Activated CD8-positive, alpha-beta memory T cell treated with anti-CD3 and anti-CD28 coated beads, Interleukin-2, amount 50 U/mL, for 1 hour (primary cell): ENCODE results near the gene NOS1AP.
"Not testable (repeated sequence)": the region's sequence is repeated elsewhere in the genome, so short reads cannot be mapped to it uniquely, and the experiment has no call there.

ENCODE experiments used
- DNase-seq: peaks from one replicate; pipeline ENCODE4 v3.0.0-alpha.2; 2020; ENCODE audit errors: extremely low read depth

Gene NOS1AP

GRCh38 chr1:162404550-162405160 is 335.2 kb downstream of the NOS1AP start:
- no peak for DNase-seq

- DNase-seq, result no peak
Measured at GRCh38 chr1:162405800-162406199, 336.3 kb downstream of the NOS1AP start.

- DNase-seq, result no peak
Measured at GRCh38 chr1:162406811-162407210, 337.3 kb downstream of the NOS1AP start.

- no peak for DNase-seq
Measured at GRCh38 chr1:162407539-162407938, 338.0 kb downstream of the NOS1AP start.

GRCh38 chr1:162412002-162412401 is 342.5 kb downstream of the NOS1AP start, which contains the start of gene SH2D1B:
SH2D1B (minus strand) TSS chr1:162412136; CDS start chr1:162412016, 120 bp downstream.
- no peak for DNase-seq

GRCh38 chr1:162416215-162416614 is 346.7 kb downstream of the NOS1AP start:
- no peak for DNase-seq

GRCh38 chr1:162416909-162417308 is 347.4 kb downstream of the NOS1AP start:
- DNase-seq, result no peak

- no peak for DNase-seq
Measured at GRCh38 chr1:162417650-162418049, 348.2 kb downstream of the NOS1AP start.

- DNase-seq, result not testable (repeated sequence)
Measured at GRCh38 chr1:162418584-162418983, 349.1 kb downstream of the NOS1AP start.

GRCh38 chr1:162419450-162419931 is 350.0 kb downstream of the NOS1AP start:
- DNase-seq, result not testable (repeated sequence)
